ENCODE measurements around the gene ELMO3.

- no peak for TF ChIP-seq POLR2A (IDR thresholded peaks at IDR 0.05)
- TF ChIP-seq, protein P1, sequence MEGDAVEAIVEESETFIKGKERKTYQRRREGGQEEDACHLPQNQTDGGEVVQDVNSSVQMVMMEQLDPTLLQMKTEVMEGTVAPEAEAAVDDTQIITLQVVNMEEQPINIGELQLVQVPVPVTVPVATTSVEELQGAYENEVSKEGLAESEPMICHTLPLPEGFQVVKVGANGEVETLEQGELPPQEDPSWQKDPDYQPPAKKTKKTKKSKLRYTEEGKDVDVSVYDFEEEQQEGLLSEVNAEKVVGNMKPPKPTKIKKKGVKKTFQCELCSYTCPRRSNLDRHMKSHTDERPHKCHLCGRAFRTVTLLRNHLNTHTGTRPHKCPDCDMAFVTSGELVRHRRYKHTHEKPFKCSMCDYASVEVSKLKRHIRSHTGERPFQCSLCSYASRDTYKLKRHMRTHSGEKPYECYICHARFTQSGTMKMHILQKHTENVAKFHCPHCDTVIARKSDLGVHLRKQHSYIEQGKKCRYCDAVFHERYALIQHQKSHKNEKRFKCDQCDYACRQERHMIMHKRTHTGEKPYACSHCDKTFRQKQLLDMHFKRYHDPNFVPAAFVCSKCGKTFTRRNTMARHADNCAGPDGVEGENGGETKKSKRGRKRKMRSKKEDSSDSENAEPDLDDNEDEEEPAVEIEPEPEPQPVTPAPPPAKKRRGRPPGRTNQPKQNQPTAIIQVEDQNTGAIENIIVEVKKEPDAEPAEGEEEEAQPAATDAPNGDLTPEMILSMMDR (IDR thresholded peaks at IDR 0.05): no peak
These were observed 46.7 kb downstream of the ELMO3 start for GRCh38 chr16:67245674-67246080.

Measured in ovary (tissue), 3 donors.